Testis (tissue), 3 donors: ENCODE measurements around the gene PPFIBP2. TPM values are rescaled to one million over a fixed set of nuclear protein-coding genes. Genes with fewer than 3 reads are reported as not detected.

ENCODE experiments used
- DNase-seq: peaks from one replicate; pipeline ENCODE4 v3.0.0-alpha.2; 2019
- H3K27ac ChIP-seq, 2 donors: fragments of 200-600 bp; sonication (generic); one replicate each; pipeline ENCODE4 v1.5.1; 2019
- H3K27me3 ChIP-seq: fragments of 200-600 bp; sonication (generic); one replicate; pipeline ENCODE4 v1.5.1; 2019
- H3K36me3 ChIP-seq: fragments of 200-600 bp; sonication (generic); one replicate; pipeline ENCODE4 v1.5.1; 2017; ENCODE audit warnings: low read depth; ENCODE audit errors: missing control alignments
- H3K4me1 ChIP-seq: fragments of 200-600 bp; sonication (generic); one replicate; pipeline ENCODE4 v1.5.1; 2019
- H3K4me3 ChIP-seq, 2 donors: fragments of 200-600 bp; sonication (generic); one replicate each; pipeline ENCODE4 v1.5.1; 2017 to 2019
- H3K9me3 ChIP-seq: fragments of 200-600 bp; sonication (generic); one replicate; pipeline ENCODE4 v1.5.1; 2017
- POLR2A ChIP-seq: fragments of 450-650 bp; IDR thresholded peaks from one replicate; pipeline ENCODE4 v1.6.1; 2017; ENCODE audit warnings: antibody characterized with exemption, mild to moderate bottlenecking, moderate library complexity
- WGBS, 2 donors: methylation state at CpG; one replicate each; pipeline ENCODE4 v1.1.5; 2018; 5-methylcytosine and 5-hydroxymethylcytosine counted together
- intact Hi-C: fragments of 100-400 bp; cut with DNase I; formaldehyde crosslinking; loops from one replicate; pipeline ENCODE4 v1.15.1; 2023; ENCODE audit warnings: low total_unique reads
- polyA plus RNA-seq: library from polyadenylated mRNA; stranded (reverse); fragments of 350-450 nt; fragmentation: Illumina TruSeq; extraction: RNeasy Lipid Tissue Mini Kit (QIAGEN cat#74804); gene quantifications from one replicate; pipeline ENCODE4 v1.2.3, GENCODE V29; 2014; ENCODE audit warnings: low read depth, low replicate concordance; ENCODE audit not compliant: insufficient read depth
- total RNA-seq, 2 donors: library from RNA; depleted of rRNA; stranded (reverse); fragments of >200 nt; gene quantifications; one replicate each; pipeline ENCODE4 v1.2.3, GENCODE V29; 2016
- TF ChIP-seq, protein P1 (sequence below), 3 experiments: fragments of 450-650 bp in 2 of 3; fragments of 200-600 bp in 1 of 3; sonication (generic) in 1 of 3; IDR thresholded peaks; one replicate each; pipeline ENCODE4 v1.5.1; 2016 to 2019; ENCODE audit warnings: antibody characterized with exemption in 3 of 3, mild to moderate bottlenecking in 2 of 3, moderate library complexity in 1 of 3

The PPFIBP2 gene
- total and polyA plus RNA-seq, 3 donors from 2014 or later, result 70.5 to 105 (median 104) TPM

DNA sequence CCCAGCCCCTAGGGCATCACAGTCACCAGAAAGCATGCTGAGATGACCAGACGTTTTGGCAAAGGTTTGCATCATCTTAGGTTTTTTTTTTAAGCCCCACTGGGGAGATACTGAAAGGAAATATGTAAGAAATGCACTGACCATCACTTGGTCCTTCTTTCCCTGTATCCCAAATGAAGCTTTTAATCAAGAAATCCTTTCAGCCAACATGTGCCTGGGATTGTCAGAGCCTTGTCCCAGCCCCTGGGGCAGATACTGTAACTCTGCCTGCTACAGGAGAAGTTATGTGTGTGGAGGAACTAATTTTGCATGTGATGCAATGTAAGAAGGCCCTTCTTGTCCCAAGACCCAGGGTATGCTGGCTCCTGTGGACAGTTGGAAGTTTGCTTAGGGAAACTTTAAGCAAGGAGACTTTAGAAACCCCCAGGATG lies 65.6 kb downstream of the PPFIBP2 start:
- DNase-seq, result no peak
- peak overlapping the region in 1 of 2 donors; percentile 82 for H3K27ac ChIP-seq
- intact Hi-C loops, result loop anchor here (5.0 kb wide), 1 partner anchor 78 kb away; no protein-coding TSS in a partner anchor

DNA sequence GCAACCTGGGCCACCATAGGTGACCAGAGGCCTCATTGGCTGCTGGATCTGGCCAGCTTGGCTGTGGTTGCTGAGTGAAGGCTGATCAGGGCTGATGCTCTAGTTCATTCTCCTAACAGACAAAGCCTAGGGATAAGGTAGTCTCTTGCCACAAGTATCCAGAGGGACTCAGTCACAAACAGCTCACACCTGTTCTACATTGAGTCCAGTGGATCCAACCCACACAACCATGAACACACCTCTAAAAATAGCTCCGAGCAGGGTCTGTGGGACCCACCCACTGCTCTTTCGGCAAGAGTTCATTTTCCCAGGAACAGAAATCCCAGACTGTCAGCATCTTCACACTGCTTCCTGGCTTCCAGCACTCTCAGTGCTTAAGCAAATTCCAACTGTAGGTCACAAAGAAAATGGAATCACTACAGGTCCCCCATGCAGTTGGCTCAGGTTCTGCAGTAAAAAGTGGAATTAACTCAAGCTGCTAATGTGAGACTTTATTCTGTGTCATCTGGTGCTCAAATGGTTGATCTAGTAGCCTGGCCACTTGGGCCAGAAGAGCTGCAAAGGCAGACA lies 67.3 kb downstream of the PPFIBP2 start:
- intact Hi-C loops, result no loop called here
- no peak overlapping the region for H3K4me3 ChIP-seq
- H3K36me3 ChIP-seq, result no peaks in the 10 kb centered on the region
- no peak for TF ChIP-seq POLR2A
- TF ChIP-seq, protein P1, sequence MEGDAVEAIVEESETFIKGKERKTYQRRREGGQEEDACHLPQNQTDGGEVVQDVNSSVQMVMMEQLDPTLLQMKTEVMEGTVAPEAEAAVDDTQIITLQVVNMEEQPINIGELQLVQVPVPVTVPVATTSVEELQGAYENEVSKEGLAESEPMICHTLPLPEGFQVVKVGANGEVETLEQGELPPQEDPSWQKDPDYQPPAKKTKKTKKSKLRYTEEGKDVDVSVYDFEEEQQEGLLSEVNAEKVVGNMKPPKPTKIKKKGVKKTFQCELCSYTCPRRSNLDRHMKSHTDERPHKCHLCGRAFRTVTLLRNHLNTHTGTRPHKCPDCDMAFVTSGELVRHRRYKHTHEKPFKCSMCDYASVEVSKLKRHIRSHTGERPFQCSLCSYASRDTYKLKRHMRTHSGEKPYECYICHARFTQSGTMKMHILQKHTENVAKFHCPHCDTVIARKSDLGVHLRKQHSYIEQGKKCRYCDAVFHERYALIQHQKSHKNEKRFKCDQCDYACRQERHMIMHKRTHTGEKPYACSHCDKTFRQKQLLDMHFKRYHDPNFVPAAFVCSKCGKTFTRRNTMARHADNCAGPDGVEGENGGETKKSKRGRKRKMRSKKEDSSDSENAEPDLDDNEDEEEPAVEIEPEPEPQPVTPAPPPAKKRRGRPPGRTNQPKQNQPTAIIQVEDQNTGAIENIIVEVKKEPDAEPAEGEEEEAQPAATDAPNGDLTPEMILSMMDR (IDR thresholded peaks at IDR 0.05), result no peak
- H3K27ac ChIP-seq, result peak overlapping the region in 1 of 2 donors; percentile 62
- 47 to 56% methylated on average over 2 of the region's 2 CpGs for WGBS, 2 donors
- peaks cover 81% of the 10 kb centered on the region for H3K4me1 ChIP-seq
- no peak for DNase-seq
- no peaks in the 10 kb centered on the region for H3K9me3 ChIP-seq
- no peaks in the 10 kb centered on the region for H3K27me3 ChIP-seq

More for the DNA sequence above, 65.6 kb downstream of the PPFIBP2 start:
- 21 to 42% methylated on average over 1 of the region's 1 CpG for WGBS, 2 donors
- no peak for TF ChIP-seq POLR2A
- TF ChIP-seq, protein P1 (IDR thresholded peaks at IDR 0.05), result no peak
- Histone ChIP-seq H3K4me3 (no peak overlapping the region), H3K27me3 (no peaks in the 10 kb centered on the region), H3K9me3 (no peaks in the 10 kb centered on the region), H3K36me3 (no peaks in the 10 kb centered on the region), H3K4me1 (peaks cover 83% of the 10 kb centered on the region)

DNA sequence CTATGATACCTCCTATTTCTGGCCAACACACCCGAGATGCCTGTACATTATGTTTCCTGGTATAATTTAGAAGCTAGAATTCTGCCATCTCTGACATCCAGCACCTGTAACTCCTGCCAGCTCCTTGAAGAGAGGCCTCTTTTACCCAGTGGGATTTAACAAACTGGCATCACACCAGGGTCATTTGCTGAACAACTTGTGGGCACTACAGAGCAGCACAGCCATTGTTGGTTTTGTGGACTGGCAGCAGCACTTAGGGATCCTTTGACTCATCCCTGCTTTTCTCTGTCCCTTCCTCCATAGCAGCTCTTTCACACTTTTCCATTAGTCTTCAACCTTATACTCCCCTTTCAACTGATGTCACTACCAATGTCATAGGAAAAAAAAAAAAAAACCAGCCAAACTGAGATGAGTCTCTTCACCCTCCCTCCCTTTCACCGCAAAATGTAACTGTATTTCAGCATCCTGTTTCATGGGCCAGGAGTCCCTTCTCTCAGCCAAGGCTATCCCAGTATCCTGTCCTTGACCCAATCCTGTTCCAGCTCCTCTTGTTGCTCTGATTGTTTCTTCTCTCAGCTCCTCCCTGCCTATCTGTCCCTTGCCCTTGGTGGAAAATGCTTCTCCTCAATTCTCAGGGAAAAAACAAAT lies 68.7 kb downstream of the PPFIBP2 start:
- TF ChIP-seq POLR2A, result no peak
- TF ChIP-seq, protein P1 (IDR thresholded peaks at IDR 0.05), result no peak
- Histone ChIP-seq H3K27ac (peak overlapping the region; percentile 62 to 64), H3K27me3 (no peaks in the 10 kb centered on the region), H3K4me1 (peaks cover 81% of the 10 kb centered on the region), H3K4me3 (no peak overlapping the region), H3K9me3 (no peaks in the 10 kb centered on the region), H3K36me3 (no peaks in the 10 kb centered on the region)
- DNase-seq, result peak; percentile 89
- WGBS, 2 donors, result 29 to 45% methylated on average over 2 of the region's 2 CpGs
- intact Hi-C loops, result no loop called here

DNA sequence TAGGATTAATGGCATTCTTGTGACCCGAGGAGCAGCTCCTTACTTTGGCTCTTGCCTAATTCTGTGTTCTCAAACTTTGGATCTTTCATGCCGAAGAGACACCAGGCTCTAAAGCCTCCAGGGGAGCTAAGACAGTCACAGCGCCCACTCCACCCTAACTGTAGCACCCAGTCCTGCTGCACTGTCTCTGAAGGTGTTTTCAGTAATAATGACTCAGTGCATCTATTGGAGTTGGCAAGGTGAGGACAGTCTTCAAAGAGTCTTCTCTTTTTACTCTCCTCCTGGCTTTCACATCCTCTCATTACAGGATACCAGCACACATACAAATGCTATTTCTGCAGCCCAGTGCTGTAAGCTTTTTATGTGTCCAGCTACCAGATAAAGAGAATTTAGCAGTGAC lies 69.4 kb downstream of the PPFIBP2 start:
- no peaks in the 10 kb centered on the region for H3K27me3 ChIP-seq
- no peak for DNase-seq
- no peaks in the 10 kb centered on the region for H3K36me3 ChIP-seq
- intact Hi-C loops, result no loop called here
- H3K9me3 ChIP-seq, result no peaks in the 10 kb centered on the region
- H3K4me3 ChIP-seq, result no peak overlapping the region
- TF ChIP-seq, protein P1 (IDR thresholded peaks at IDR 0.05), result peak in 1 of 3 experiments; percentile 9
- TF ChIP-seq POLR2A, result no peak
- H3K27ac ChIP-seq, result peak overlapping the region; percentile 56 to 62
- peaks cover 80% of the 10 kb centered on the region for H3K4me1 ChIP-seq
- WGBS, 2 donors, result 38 to 54% methylated on average over 3 of the region's 3 CpGs
